A172 (cell line): ENCODE results near the gene P2RY2. TPM values are rescaled to one million over a fixed set of nuclear protein-coding genes. Genes with fewer than 3 reads are reported as not detected.

Source experiments
- DNase-seq: peaks from one replicate; pipeline ENCODE4 v3.0.0-alpha.2; 2015; ENCODE audit warnings: low spot score
- total RNA-seq: library from RNA; depleted of rRNA; stranded (reverse); fragments of >200 nt; shearing (Covaris generic); gene quantifications from 2 replicates; pipeline ENCODE4 v1.2.3, GENCODE V29; 2014; rRNA removed

The P2RY2 gene
- total RNA-seq, 1 experiment from 2014 or later, result not detected

GRCh38 chr11:73283276-73284000 lies 65.4 kb downstream of the P2RY2 start:
- no peak for DNase-seq

- no peak for DNase-seq
Measured at GRCh38 chr11:73284106-73284505, 66.0 kb downstream of the P2RY2 start.

- no peak for DNase-seq
Measured at GRCh38 chr11:73285721-73286120, 67.6 kb downstream of the P2RY2 start.

Other genes with a start within 250 kb of the P2RY2 start
- gene FCHSD2, start 76.0 kb upstream of the P2RY2 start, total RNA-seq, result 6.3 and 8.7 TPM in 2 replicates
- not detected in 2 replicates for gene P2RY6, start 54.1 kb downstream of the P2RY2 start, total RNA-seq
- 9.8 and 25.0 TPM in 2 replicates for gene ARHGEF17, start 90.0 kb downstream of the P2RY2 start, total RNA-seq
- 15.5 and 17.0 TPM in 2 replicates for gene RELT, start 158.1 kb downstream of the P2RY2 start, total RNA-seq